ENCODE measurements around the gene CYTH2. TPM values are rescaled to one million over a fixed set of nuclear protein-coding genes. Genes with fewer than 3 reads are reported as not detected.

The CYTH2 gene
- total and polyA plus RNA-seq, 9 of the 15 experiments (the other 6 are each of a cell fraction or from before 2014, with no cell fraction given), result 1.8 to 45.2 (median 23.8) TPM

- no peak for TF ChIP-seq NR2C2 (CRISPR knock-in tag; IDR thresholded peaks at IDR 0.05)
- no peak for TF ChIP-seq NR2C2 (tag; IDR thresholded peaks at IDR 0.05)
- TF ChIP-seq RAD51 (IDR thresholded peaks at IDR 0.05; ENCODE audit: borderline replicate concordance, low read depth), result no peak
- TF ChIP-seq ZNF143 (CRISPR knock-in tag; IDR thresholded peaks at IDR 0.05), result no peak
Measured at GRCh38 chr19:48530770-48531169, 61.6 kb downstream of the CYTH2 start (continued).

Other genes starting within 250 kb of the CYTH2 start
Only the 7 nearest of the 19 such genes appear.
- not detected in 2 replicates for gene SYNGR4, start 105.0 kb upstream of the CYTH2 start, total RNA-seq (2014; rRNA removed)
- gene SYNGR4, start 105.0 kb upstream of the CYTH2 start, total RNA-seq (2014; rRNA removed; fragmentation: Illumina TruSeq; extraction: Trizol), result not detected in 2 replicates
- gene SYNGR4, start 105.0 kb upstream of the CYTH2 start, total RNA-seq (2015; rRNA removed; fragmentation: Illumina TruSeq; extraction: Trizol), result not detected in 2 replicates
- gene SYNGR4, start 105.0 kb upstream of the CYTH2 start, total RNA-seq (2021), result not detected in 2 replicates
- 0.19 TPM in 1 of 2 replicates, not detected in the other for gene SYNGR4, start 105.0 kb upstream of the CYTH2 start, polyA plus RNA-seq (2011; rRNA removed)
- gene SYNGR4, start 105.0 kb upstream of the CYTH2 start, polyA plus RNA-seq (2014; fragmentation: Illumina TruSeq; extraction: Trizol), result 0.28 TPM in 1 of 2 replicates, not detected in the other
- gene SYNGR4, start 105.0 kb upstream of the CYTH2 start, polyA plus RNA-seq (2014; fragmentation: Nextera tagmentation; extraction: Ambion mirVana), result under 1 TPM in 1 of 2 experiments, not detected in 1; 0.14 TPM
- gene SYNGR4, start 105.0 kb upstream of the CYTH2 start, polyA plus RNA-seq (2014; rRNA removed), result 0.07 TPM in 1 of 2 replicates, not detected in the other
- 54.2 and 66.1 TPM in 2 replicates for gene KDELR1, start 77.8 kb upstream of the CYTH2 start, total RNA-seq (2014; rRNA removed)
- 49.1 and 52.5 TPM in 2 replicates for gene KDELR1, start 77.8 kb upstream of the CYTH2 start, total RNA-seq (2014; rRNA removed; fragmentation: Illumina TruSeq; extraction: Trizol)
- gene KDELR1, start 77.8 kb upstream of the CYTH2 start, total RNA-seq (2015; rRNA removed; fragmentation: Illumina TruSeq; extraction: Trizol), result 58.5 and 60.6 TPM in 2 replicates
- gene KDELR1, start 77.8 kb upstream of the CYTH2 start, total RNA-seq (2021), result 133 and 138 TPM in 2 replicates
- 82.9 and 185 TPM in 2 replicates for gene KDELR1, start 77.8 kb upstream of the CYTH2 start, polyA plus RNA-seq (2011; rRNA removed)
- 165 and 185 TPM in 2 replicates for gene KDELR1, start 77.8 kb upstream of the CYTH2 start, polyA plus RNA-seq (2014; fragmentation: Illumina TruSeq; extraction: Trizol)
- 10 to 100 TPM in 1 of 2 experiments, 1 to 10 TPM in 1; 6.1 to 11.1 TPM for gene KDELR1, start 77.8 kb upstream of the CYTH2 start, polyA plus RNA-seq (2014; fragmentation: Nextera tagmentation; extraction: Ambion mirVana)
- gene KDELR1, start 77.8 kb upstream of the CYTH2 start, polyA plus RNA-seq (2014; rRNA removed), result 75.0 and 76.4 TPM in 2 replicates
- gene GRIN2D, start 75.7 kb upstream of the CYTH2 start, total RNA-seq (2014; rRNA removed), result 4.7 and 5.3 TPM in 2 replicates
- 0.86 and 0.98 TPM in 2 replicates for gene GRIN2D, start 75.7 kb upstream of the CYTH2 start, total RNA-seq (2014; rRNA removed; fragmentation: Illumina TruSeq; extraction: Trizol)
- 1.8 and 2.7 TPM in 2 replicates for gene GRIN2D, start 75.7 kb upstream of the CYTH2 start, total RNA-seq (2015; rRNA removed; fragmentation: Illumina TruSeq; extraction: Trizol)
- gene GRIN2D, start 75.7 kb upstream of the CYTH2 start, total RNA-seq (2021), result 24.7 and 31.5 TPM in 2 replicates
- gene GRIN2D, start 75.7 kb upstream of the CYTH2 start, polyA plus RNA-seq (2011; rRNA removed), result 0.95 and 2.5 TPM in 2 replicates
- gene GRIN2D, start 75.7 kb upstream of the CYTH2 start, polyA plus RNA-seq (2014; fragmentation: Illumina TruSeq; extraction: Trizol), result 7.5 and 12.0 TPM in 2 replicates
- under 1 TPM; 0.32 to 0.55 TPM for gene GRIN2D, start 75.7 kb upstream of the CYTH2 start, polyA plus RNA-seq (2014; fragmentation: Nextera tagmentation; extraction: Ambion mirVana)
- 5.3 and 5.6 TPM in 2 replicates for gene GRIN2D, start 75.7 kb upstream of the CYTH2 start, polyA plus RNA-seq (2014; rRNA removed)
- 44.0 and 48.7 TPM in 2 replicates for gene GRWD1, start 23.4 kb upstream of the CYTH2 start, total RNA-seq (2014; rRNA removed)
- 20.4 and 21.2 TPM in 2 replicates for gene GRWD1, start 23.4 kb upstream of the CYTH2 start, total RNA-seq (2014; rRNA removed; fragmentation: Illumina TruSeq; extraction: Trizol)
- gene GRWD1, start 23.4 kb upstream of the CYTH2 start, total RNA-seq (2015; rRNA removed; fragmentation: Illumina TruSeq; extraction: Trizol), result 47.2 and 50.6 TPM in 2 replicates
- gene GRWD1, start 23.4 kb upstream of the CYTH2 start, total RNA-seq (2021), result 87.2 and 88.2 TPM in 2 replicates
- gene GRWD1, start 23.4 kb upstream of the CYTH2 start, polyA plus RNA-seq (2011; rRNA removed), result 22.2 and 22.4 TPM in 2 replicates
- gene GRWD1, start 23.4 kb upstream of the CYTH2 start, polyA plus RNA-seq (2014; fragmentation: Illumina TruSeq; extraction: Trizol), result 24.5 and 44.3 TPM in 2 replicates
- 1 to 10 TPM; 1.5 to 2.6 TPM for gene GRWD1, start 23.4 kb upstream of the CYTH2 start, polyA plus RNA-seq (2014; fragmentation: Nextera tagmentation; extraction: Ambion mirVana)
- 51.4 and 55.4 TPM in 2 replicates for gene GRWD1, start 23.4 kb upstream of the CYTH2 start, polyA plus RNA-seq (2014; rRNA removed)
- 0.18 and 0.41 TPM in 2 replicates for gene KCNJ14, start 13.8 kb upstream of the CYTH2 start, total RNA-seq (2014; rRNA removed)
- gene KCNJ14, start 13.8 kb upstream of the CYTH2 start, total RNA-seq (2014; rRNA removed; fragmentation: Illumina TruSeq; extraction: Trizol), result 0.45 and 0.47 TPM in 2 replicates
- gene KCNJ14, start 13.8 kb upstream of the CYTH2 start, total RNA-seq (2015; rRNA removed; fragmentation: Illumina TruSeq; extraction: Trizol), result 0.76 and 0.94 TPM in 2 replicates
- gene KCNJ14, start 13.8 kb upstream of the CYTH2 start, total RNA-seq (2021), result 1.4 and 1.6 TPM in 2 replicates
- 0.54 and 0.74 TPM in 2 replicates for gene KCNJ14, start 13.8 kb upstream of the CYTH2 start, polyA plus RNA-seq (2011; rRNA removed)
- gene KCNJ14, start 13.8 kb upstream of the CYTH2 start, polyA plus RNA-seq (2014; fragmentation: Illumina TruSeq; extraction: Trizol), result 0.46 and 0.49 TPM in 2 replicates
- gene KCNJ14, start 13.8 kb upstream of the CYTH2 start, polyA plus RNA-seq (2014; fragmentation: Nextera tagmentation; extraction: Ambion mirVana), result under 1 TPM; 0.15 to 0.38 TPM
- gene KCNJ14, start 13.8 kb upstream of the CYTH2 start, polyA plus RNA-seq (2014; rRNA removed), result 0.59 and 1.2 TPM in 2 replicates
- gene LMTK3, start 42.5 kb downstream of the CYTH2 start, total RNA-seq (2014; rRNA removed), result 4.9 and 5.1 TPM in 2 replicates
- 0.45 and 0.76 TPM in 2 replicates for gene LMTK3, start 42.5 kb downstream of the CYTH2 start, total RNA-seq (2014; rRNA removed; fragmentation: Illumina TruSeq; extraction: Trizol)
- gene LMTK3, start 42.5 kb downstream of the CYTH2 start, total RNA-seq (2015; rRNA removed; fragmentation: Illumina TruSeq; extraction: Trizol), result 2.0 and 2.5 TPM in 2 replicates
- 10.2 and 12.3 TPM in 2 replicates for gene LMTK3, start 42.5 kb downstream of the CYTH2 start, total RNA-seq (2021)
- gene LMTK3, start 42.5 kb downstream of the CYTH2 start, polyA plus RNA-seq (2011; rRNA removed), result 0.35 and 0.66 TPM in 2 replicates
- 1.1 and 2.1 TPM in 2 replicates for gene LMTK3, start 42.5 kb downstream of the CYTH2 start, polyA plus RNA-seq (2014; fragmentation: Illumina TruSeq; extraction: Trizol)
- not detected for gene LMTK3, start 42.5 kb downstream of the CYTH2 start, polyA plus RNA-seq (2014; fragmentation: Nextera tagmentation; extraction: Ambion mirVana)
- 2.8 and 3.3 TPM in 2 replicates for gene LMTK3, start 42.5 kb downstream of the CYTH2 start, polyA plus RNA-seq (2014; rRNA removed)
- 0.37 and 0.54 TPM in 2 replicates for gene SULT2B1, start 82.8 kb downstream of the CYTH2 start, total RNA-seq (2014; rRNA removed)
- 0.22 TPM in 1 of 2 replicates, not detected in the other for gene SULT2B1, start 82.8 kb downstream of the CYTH2 start, total RNA-seq (2014; rRNA removed; fragmentation: Illumina TruSeq; extraction: Trizol)
- gene SULT2B1, start 82.8 kb downstream of the CYTH2 start, total RNA-seq (2015; rRNA removed; fragmentation: Illumina TruSeq; extraction: Trizol), result 0.26 TPM in 1 of 2 replicates, not detected in the other
- gene SULT2B1, start 82.8 kb downstream of the CYTH2 start, total RNA-seq (2021), result 0.42 and 0.62 TPM in 2 replicates
- 0.38 and 0.46 TPM in 2 replicates for gene SULT2B1, start 82.8 kb downstream of the CYTH2 start, polyA plus RNA-seq (2011; rRNA removed)
- gene SULT2B1, start 82.8 kb downstream of the CYTH2 start, polyA plus RNA-seq (2014; fragmentation: Illumina TruSeq; extraction: Trizol), result 0.09 and 0.28 TPM in 2 replicates
- under 1 TPM in 1 of 2 experiments, not detected in 1; 0.14 TPM for gene SULT2B1, start 82.8 kb downstream of the CYTH2 start, polyA plus RNA-seq (2014; fragmentation: Nextera tagmentation; extraction: Ambion mirVana)
- gene SULT2B1, start 82.8 kb downstream of the CYTH2 start, polyA plus RNA-seq (2014; rRNA removed), result 0.11 and 0.32 TPM in 2 replicates

All from K562 (cell line).